HCT116 (cell line): Measurements from ENCODE around the gene FGFR3. TPM values are rescaled to one million over a fixed set of nuclear protein-coding genes. Genes with fewer than 3 reads are reported as not detected.

ENCODE experiments used
- ATAC-seq: fragments of 200-7000 bp; cut with Tn5 transposase; 2 replicates; pipeline ENCODE4 v1.9.1; 2020; ENCODE audit warnings: mild to moderate bottlenecking, moderate library complexity
- BruUV-seq: library from RNA; stranded (reverse); fragments of 400-500 nt; replicated peaks from 2 replicates; lab custom pipeline; 2021; lab: Mats Ljungman, UMichigan
- CTCF ChIA-PET: fragments of 300-600 bp; sonication (Branson Sonifier 250); formaldehyde crosslinking; loops from one replicate; lab custom pipeline; 2021; ENCODE audit warnings: antibody characterized with exemption; lab: Charles Lee
- POLR2A ChIA-PET: fragments of 300-600, 350-600 bp; sonication (Branson Sonifier 250); formaldehyde crosslinking; loops from one replicate; lab custom pipeline; 2021; ENCODE audit warnings: antibody characterized with exemption; lab: Charles Lee
- RAD21 ChIA-PET, 2 experiments: fragments of 300-600 bp; sonication (Branson Sonifier 250); formaldehyde crosslinking; loops; one replicate each; lab custom pipeline; 2023; ENCODE audit warnings: low total read pairs in 2 of 2; ENCODE audit not compliant: uncharacterized antibody in 2 of 2, unreplicated experiment in 2 of 2, low non-redundant PET in 1 of 2; lab: Charles Lee
- DNase-seq: peaks from one replicate; pipeline ENCODE4 v3.0.0-alpha.2; 2010; ENCODE audit warnings: low read depth, low spot score
- H2AFZ ChIP-seq: fragments of 200-600 bp; shearing (Covaris generic), sonication (generic); 2 replicates; pipeline ENCODE4 v1.6.1; 2017; ENCODE audit warnings: low read depth, mixed run types, mixed read lengths, antibody characterized with exemption, low read length; ENCODE audit not compliant: poor library complexity, severe bottlenecking
- H3K27ac ChIP-seq: 2 replicates; pipeline ENCODE4 v1.5.1; 2012; ENCODE audit warnings: low read depth, low read length
- H3K27me3 ChIP-seq: fragments of 200-600 bp; sonication (generic); 2 replicates; pipeline ENCODE4 v1.6.1; 2016; ENCODE audit warnings: mixed run types, low read length, mixed read lengths; ENCODE audit not compliant: insufficient read depth
- H3K36me3 ChIP-seq, 2 experiments: fragments of 200-500 bp in 1 of 2; fragments of 200-600 bp in 1 of 2; sonication (Bioruptor generic) in 1 of 2; sonication (generic) in 1 of 2; 2 replicates each; pipeline versions ENCODE4 v1.5.1 to v1.6.1; 2014 to 2016; ENCODE audit warnings: low read length in 2 of 2, inconsistent platforms in 1 of 2, mixed read lengths in 1 of 2, mixed run types in 1 of 2; ENCODE audit not compliant: insufficient read depth in 2 of 2, control insufficient read depth in 1 of 2
- H3K4me1 ChIP-seq, 2 experiments: fragments of 200-600 bp in 1 of 2; sonication (generic) in 1 of 2; 2 replicates each; pipeline versions ENCODE4 v1.5.1 to v1.6.1; 2012 to 2017; ENCODE audit warnings: low read length in 2 of 2, inconsistent platforms in 1 of 2, mild to moderate bottlenecking in 1 of 2, mixed read lengths in 1 of 2, mixed run types in 1 of 2, moderate library complexity in 1 of 2; ENCODE audit not compliant: insufficient read depth in 2 of 2, control insufficient read depth in 1 of 2
- H3K4me2 ChIP-seq: fragments of 200-600 bp; sonication (generic); 2 replicates; pipeline ENCODE4 v1.6.1; 2017; ENCODE audit warnings: mixed run types, low read length, mixed read lengths
- H3K4me3 ChIP-seq, 2 experiments: fragments of 200-600 bp in 1 of 2; sonication (generic) in 1 of 2; replicated peaks in 1 of 2; 2 replicates each; pipeline ENCODE4 v1.5.1; 2011 to 2016; ENCODE audit warnings: low read length in 2 of 2, control low read depth in 1 of 2, low read depth in 1 of 2, mild to moderate bottlenecking in 1 of 2, mixed read lengths in 1 of 2, mixed run types in 1 of 2
- H3K79me2 ChIP-seq: fragments of 200-600 bp; sonication (generic); 2 replicates; pipeline ENCODE4 v1.6.1; 2017; ENCODE audit warnings: mild to moderate bottlenecking, mixed run types, low read length, moderate library complexity, mixed read lengths; ENCODE audit not compliant: insufficient read depth
- H3K9ac ChIP-seq: fragments of 200-600 bp; sonication (generic); 2 replicates; pipeline ENCODE4 v1.6.1; 2016; ENCODE audit warnings: low read length, mixed read lengths
- H3K9me2 ChIP-seq: fragments of 200-600 bp; sonication (generic), shearing (Covaris generic); 2 replicates; pipeline ENCODE4 v1.6.1; 2017; ENCODE audit warnings: mixed run types, mild to moderate bottlenecking, moderate library complexity; ENCODE audit not compliant: insufficient read depth
- H3K9me3 ChIP-seq, 2 experiments: fragments of 200-500 bp in 1 of 2; fragments of 200-600 bp in 1 of 2; sonication (Bioruptor generic) in 1 of 2; sonication (generic) in 1 of 2; 2 replicates each; pipeline ENCODE4 v1.6.1; 2014 to 2017; ENCODE audit warnings: low read length in 2 of 2, mixed read lengths in 2 of 2, inconsistent platforms in 1 of 2, low read depth in 1 of 2, mild to moderate bottlenecking in 1 of 2, mixed run types in 1 of 2, moderate library complexity in 1 of 2; ENCODE audit not compliant: control insufficient read depth in 1 of 2, insufficient read depth in 1 of 2
- H4K20me1 ChIP-seq: fragments of 200-600 bp; sonication (generic), shearing (Covaris generic); 2 replicates; pipeline ENCODE4 v1.6.1; 2017; ENCODE audit warnings: mixed run types, mild to moderate bottlenecking, moderate library complexity; ENCODE audit not compliant: insufficient read depth
- CEBPB ChIP-seq: IDR thresholded peaks from 2 replicates; pipeline ENCODE4 v1.6.1; 2012; ENCODE audit warnings: low read depth
- ELF1 ChIP-seq: IDR thresholded peaks from 2 replicates; pipeline ENCODE4 v1.6.1; 2012; ENCODE audit warnings: low read depth, borderline replicate concordance
- JUND ChIP-seq: IDR thresholded peaks from 2 replicates; pipeline ENCODE4 v1.6.1; 2012
- RAD21 ChIP-seq: IDR thresholded peaks from 2 replicates; pipeline ENCODE4 v1.6.1; 2012; ENCODE audit warnings: low read depth, mild to moderate bottlenecking
- intact Hi-C: fragments of 100-400 bp; cut with micrococcal nuclease; formaldehyde crosslinking; loops from 2 replicates; pipeline ENCODE4 v1.10.0; 2022
- total RNA-seq: library from RNA; stranded (reverse); gene quantifications from one replicate; pipeline ENCODE4 v1.2.1, GENCODE V29; 2021; ENCODE audit not compliant: unreplicated experiment
- TF ChIP-seq, protein P1 (sequence below): IDR thresholded peaks from 2 replicates; pipeline ENCODE4 v1.6.1; 2011; ENCODE audit warnings: mild to moderate bottlenecking, low read length, moderate library complexity; ENCODE audit not compliant: insufficient replicate concordance; ENCODE audit errors: extremely low read depth

Gene FGFR3
- total RNA-seq, 1 experiment from 2014 or later = 31.7 TPM

DNA sequence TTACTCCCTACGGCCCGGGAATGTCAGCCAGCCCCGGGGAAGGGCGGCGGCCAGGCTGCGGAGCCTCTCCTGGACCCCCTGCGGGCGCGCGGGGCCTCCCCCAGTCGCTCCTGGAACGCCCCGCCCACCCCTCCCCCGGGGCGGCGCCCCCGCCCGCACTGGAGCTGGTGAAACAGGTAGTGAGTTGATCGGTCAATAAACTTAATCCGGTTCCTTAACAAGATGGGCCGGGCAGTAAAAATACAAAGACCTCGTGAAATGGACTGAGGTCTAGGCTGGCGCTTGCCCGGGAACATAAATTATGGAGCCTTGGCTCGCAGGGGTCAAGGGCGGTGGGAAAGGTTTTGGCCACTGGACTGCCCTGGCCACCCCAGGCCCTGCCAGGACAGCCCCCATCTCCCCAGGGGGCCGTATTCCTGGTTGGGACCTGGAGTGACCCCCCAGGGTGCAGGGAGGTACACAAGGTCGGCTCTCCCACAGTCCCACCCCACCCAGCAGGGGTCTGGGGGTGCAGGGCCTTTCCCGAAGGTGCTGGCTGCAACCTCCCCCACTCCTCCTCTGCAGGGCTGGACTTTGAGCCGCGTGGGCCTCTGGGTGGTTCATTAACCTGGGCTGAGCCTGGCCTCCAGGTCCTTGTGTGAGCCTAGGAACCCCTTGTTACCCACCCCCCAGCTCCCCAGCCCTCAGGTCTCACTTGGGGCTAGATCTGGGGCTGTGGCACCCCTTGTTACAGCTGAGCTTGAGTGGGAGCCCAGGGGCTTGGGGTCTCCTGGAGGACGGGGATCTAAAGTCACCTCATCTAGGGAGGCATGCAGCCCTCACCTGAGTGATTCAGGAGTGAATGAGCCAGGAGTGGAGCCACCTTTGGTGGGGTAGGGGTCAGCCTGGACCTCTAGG, 2.5 kb downstream of the FGFR3 start:
- no peaks in the 10 kb centered on the region for H3K27me3 ChIP-seq
- H2AFZ ChIP-seq = no peak overlapping the region
- ATAC-seq (peak; percentile 6; the same call in 1 of the 2 replicates), DNase-seq (no peak)
- H3K9me3 ChIP-seq = no peaks in the 10 kb centered on the region
- RAD21 ChIA-PET = interaction anchor here in 1 of 2 experiments (0.6 kb wide), 1 partner anchor 27 kb away, joined by 5 read pairs; no protein-coding TSS in a partner anchor
- CTCF ChIA-PET = interaction anchor here (0.6 to 0.7 kb wide), 3 partner anchors 10 to 253 kb away, joined by 3 to 4 read pairs (median 4); no protein-coding TSS in a partner anchor
- intact Hi-C loops = no loop called here
- peaks cover 6 to 19% of the 10 kb centered on the region in 2 experiments; a peak in 3 of 4 replicates for H3K4me1 ChIP-seq
- H4K20me1 ChIP-seq = no peaks in the 10 kb centered on the region
- BruUV-seq = no TSS peak
- peaks cover 15% of the 10 kb centered on the region; the same call in 1 of the 2 replicates for H3K79me2 ChIP-seq
- H3K27ac ChIP-seq = no peak overlapping the region; the same call in 1 of the 2 replicates
- H3K4me3 ChIP-seq = peak overlapping the region; percentile 61 to 80
- peaks cover 0 to 4% of the 10 kb centered on the region in 2 experiments; a peak in 1 of 4 replicates for H3K36me3 ChIP-seq
- TF ChIP-seq CEBPB = no peak
- TF ChIP-seq, protein P1, sequence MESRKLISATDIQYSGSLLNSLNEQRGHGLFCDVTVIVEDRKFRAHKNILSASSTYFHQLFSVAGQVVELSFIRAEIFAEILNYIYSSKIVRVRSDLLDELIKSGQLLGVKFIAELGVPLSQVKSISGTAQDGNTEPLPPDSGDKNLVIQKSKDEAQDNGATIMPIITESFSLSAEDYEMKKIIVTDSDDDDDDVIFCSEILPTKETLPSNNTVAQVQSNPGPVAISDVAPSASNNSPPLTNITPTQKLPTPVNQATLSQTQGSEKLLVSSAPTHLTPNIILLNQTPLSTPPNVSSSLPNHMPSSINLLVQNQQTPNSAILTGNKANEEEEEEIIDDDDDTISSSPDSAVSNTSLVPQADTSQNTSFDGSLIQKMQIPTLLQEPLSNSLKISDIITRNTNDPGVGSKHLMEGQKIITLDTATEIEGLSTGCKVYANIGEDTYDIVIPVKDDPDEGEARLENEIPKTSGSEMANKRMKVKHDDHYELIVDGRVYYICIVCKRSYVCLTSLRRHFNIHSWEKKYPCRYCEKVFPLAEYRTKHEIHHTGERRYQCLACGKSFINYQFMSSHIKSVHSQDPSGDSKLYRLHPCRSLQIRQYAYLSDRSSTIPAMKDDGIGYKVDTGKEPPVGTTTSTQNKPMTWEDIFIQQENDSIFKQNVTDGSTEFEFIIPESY = no peak
- TF ChIP-seq ELF1 = no peak
- no peak for TF ChIP-seq JUND
- TF ChIP-seq RAD21 = no peak
- H3K4me2 ChIP-seq = peak overlapping the region; percentile 98
- POLR2A ChIA-PET = interaction anchor here (1.7 kb wide), 1 partner anchor 28 kb away, joined by 5 read pairs; no protein-coding TSS in a partner anchor
- H3K9ac ChIP-seq = peak overlapping the region; percentile 68
- no peaks in the 10 kb centered on the region for H3K9me2 ChIP-seq
